Tibial nerve (tissue), 4 donors: ENCODE data around the gene FNDC3B.

Experiments
- EP300 ChIP-seq, 2 donors: sonication (generic); formaldehyde crosslinking; IDR thresholded peaks; one replicate each; pipeline ENCODE4 v1.6.1; 2017; ENCODE audit warnings: antibody characterized with exemption in 2 of 2, mild to moderate bottlenecking in 1 of 2
- POLR2A ChIP-seq, 2 donors: fragments of 450-650 bp; IDR thresholded peaks; one replicate each; pipeline ENCODE4 v1.6.1; 2017; ENCODE audit warnings: antibody characterized with exemption in 2 of 2, mild to moderate bottlenecking in 2 of 2, moderate library complexity in 2 of 2
- TF ChIP-seq, protein P1 (sequence below), 5 experiments: fragments of 200-600 bp in 3 of 5; fragments of 450-650 bp in 2 of 5; sonication (generic) in 3 of 5; IDR thresholded peaks; one replicate each; pipeline ENCODE4 v1.5.1; 2016 to 2019; ENCODE audit warnings: antibody characterized with exemption in 5 of 5, mild to moderate bottlenecking in 3 of 5, moderate library complexity in 2 of 5

DNA sequence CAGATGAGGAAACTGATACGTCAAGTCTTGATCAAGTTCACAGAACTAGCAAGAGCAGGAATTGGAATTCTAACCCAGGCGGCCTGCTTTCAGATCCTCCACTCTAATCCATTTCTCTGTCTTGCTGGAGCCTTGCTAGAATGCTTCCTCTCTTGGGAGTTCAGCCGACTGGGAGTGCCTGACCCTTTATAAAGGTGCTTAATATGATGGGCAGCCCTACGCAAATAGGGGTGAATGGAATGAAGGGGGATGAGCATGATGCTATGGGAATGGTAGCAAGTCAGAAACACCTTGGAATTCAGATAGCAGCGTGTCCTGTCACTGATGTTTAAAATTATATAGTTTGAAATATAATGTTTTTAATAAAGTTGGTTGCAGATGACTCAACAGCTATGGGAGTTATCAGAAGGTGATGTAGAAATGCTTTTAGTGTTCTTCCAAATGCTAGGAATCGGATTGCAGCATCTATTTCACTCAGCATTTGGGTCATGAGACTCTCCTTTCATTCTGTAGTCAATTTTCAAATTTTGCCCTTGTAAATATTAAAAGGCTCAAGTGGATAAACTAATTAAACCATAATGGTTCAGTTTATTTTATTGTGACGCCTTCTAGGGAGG, 150.7 kb downstream of the FNDC3B start:
- TF ChIP-seq POLR2A (IDR thresholded peaks at IDR 0.05), result no peak
- TF ChIP-seq EP300 (IDR thresholded peaks at IDR 0.05), result no peak
- TF ChIP-seq, protein P1, sequence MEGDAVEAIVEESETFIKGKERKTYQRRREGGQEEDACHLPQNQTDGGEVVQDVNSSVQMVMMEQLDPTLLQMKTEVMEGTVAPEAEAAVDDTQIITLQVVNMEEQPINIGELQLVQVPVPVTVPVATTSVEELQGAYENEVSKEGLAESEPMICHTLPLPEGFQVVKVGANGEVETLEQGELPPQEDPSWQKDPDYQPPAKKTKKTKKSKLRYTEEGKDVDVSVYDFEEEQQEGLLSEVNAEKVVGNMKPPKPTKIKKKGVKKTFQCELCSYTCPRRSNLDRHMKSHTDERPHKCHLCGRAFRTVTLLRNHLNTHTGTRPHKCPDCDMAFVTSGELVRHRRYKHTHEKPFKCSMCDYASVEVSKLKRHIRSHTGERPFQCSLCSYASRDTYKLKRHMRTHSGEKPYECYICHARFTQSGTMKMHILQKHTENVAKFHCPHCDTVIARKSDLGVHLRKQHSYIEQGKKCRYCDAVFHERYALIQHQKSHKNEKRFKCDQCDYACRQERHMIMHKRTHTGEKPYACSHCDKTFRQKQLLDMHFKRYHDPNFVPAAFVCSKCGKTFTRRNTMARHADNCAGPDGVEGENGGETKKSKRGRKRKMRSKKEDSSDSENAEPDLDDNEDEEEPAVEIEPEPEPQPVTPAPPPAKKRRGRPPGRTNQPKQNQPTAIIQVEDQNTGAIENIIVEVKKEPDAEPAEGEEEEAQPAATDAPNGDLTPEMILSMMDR (IDR thresholded peaks at IDR 0.05), result no peak
